NCI-H2227 (cell line): Measurements from ENCODE around the gene PAXX.

Experiments used
- DNase-seq: peaks from one replicate; lab custom pipeline; 2025; ENCODE audit not compliant: unreplicated experiment; lab: John Stamatoyannopoulos, UW

PAXX gene

GRCh38 chr9:136964833-136965422, 27.3 kb upstream of the PAXX start:
- no peak for DNase-seq

- no peak for DNase-seq
Observed at GRCh38 chr9:136965771-136966484, 26.3 kb upstream of the PAXX start.

- no peak for DNase-seq
Observed at GRCh38 chr9:136968333-136969127, 23.7 kb upstream of the PAXX start.

- no peak for DNase-seq
Observed at GRCh38 chr9:136969150-136969549, 23.1 kb upstream of the PAXX start.

GRCh38 chr9:136969774-136970173, 22.4 kb upstream of the PAXX start:
- DNase-seq: no peak

GRCh38 chr9:136970361-136970760, 21.9 kb upstream of the PAXX start:
- no peak for DNase-seq

GRCh38 chr9:136971746-136972145, 20.5 kb upstream of the PAXX start:
- DNase-seq: no peak

GRCh38 chr9:136972335-136972734, 19.9 kb upstream of the PAXX start:
- DNase-seq: no peak

- DNase-seq: no peak
Observed at GRCh38 chr9:136972743-136973142, 19.5 kb upstream of the PAXX start.

GRCh38 chr9:136973618-136974617, 18.3 kb upstream of the PAXX start:
- no peak for DNase-seq

- no peak for DNase-seq
Observed at GRCh38 chr9:136974817-136975535, 17.2 kb upstream of the PAXX start.

GRCh38 chr9:136975644-136976043, 16.6 kb upstream of the PAXX start:
- no peak for DNase-seq

GRCh38 chr9:136977223-136977622, 15.0 kb upstream of the PAXX start, which contains the start of gene PTGDS:
Gene PTGDS (plus strand): TSS chr9:136977504. CDS start chr9:136977579, 75 bp downstream.
- no peak for DNase-seq

- DNase-seq: peak; percentile 25
Observed at GRCh38 chr9:136977649-136978072, 14.6 kb upstream of the PAXX start.

- DNase-seq: peak; percentile 80
Observed at GRCh38 chr9:136978073-136978864, 14.0 kb upstream of the PAXX start.

GRCh38 chr9:136978865-136979544, 13.2 kb upstream of the PAXX start:
- no peak for DNase-seq

- no peak for DNase-seq
Observed at GRCh38 chr9:136979769-136980587, 12.2 kb upstream of the PAXX start.
